Measurements from ENCODE around the gene CCNT2.
"Not testable (repeated sequence)": the region's sequence is repeated elsewhere in the genome, so short reads cannot be mapped to it uniquely, and the experiment has no call there.

CCNT2 gene

GRCh38 chr2:134899204-134899603 lies 19.4 kb upstream of the CCNT2 start:
- Histone ChIP-seq H4K20me1 (ENCODE audit: insufficient read depth, low read length) (no peaks in the 10 kb centered on the region), H3K9ac (ENCODE audit: low read depth, low read length) (no peak overlapping the region), H3K79me2 (ENCODE audit: insufficient read depth, low read length) (no peaks in the 10 kb centered on the region), H2AFZ (ENCODE audit: low read depth, low read length) (no peak overlapping the region), H3K36me3 (ENCODE audit: insufficient read depth, low read length) (no peaks in the 10 kb centered on the region), H3K9me3 (ENCODE audit: insufficient read depth, low read length, severe bottlenecking) (no peaks in the 10 kb centered on the region), H3K27ac (ENCODE audit: low read length) (no peak overlapping the region), H3K4me1 (ENCODE audit: insufficient read depth, low read length) (no peaks in the 10 kb centered on the region), H3K27me3 (ENCODE audit: insufficient read depth, low read length, poor library complexity) (no peaks in the 10 kb centered on the region), H3K4me3 (ENCODE audit: low read depth in 1 of 2, low read length in 2 of 2) (no peak overlapping the region), H3K4me2 (ENCODE audit: insufficient read depth, low read length) (no peak overlapping the region)
- DNase-seq (no peak), ATAC-seq (ENCODE audit: insufficient read depth, low read depth) (no peak)
- no peak for TF ChIP-seq CTCF (IDR thresholded peaks at IDR 0.05; ENCODE audit: borderline replicate concordance, extremely low read depth, low read length, poor library complexity, severe bottlenecking)
- TF ChIP-seq EZH2 (IDR thresholded peaks at IDR 0.05; ENCODE audit: borderline replicate concordance, low read depth, low read length, severe bottlenecking) = no peak

DNA sequence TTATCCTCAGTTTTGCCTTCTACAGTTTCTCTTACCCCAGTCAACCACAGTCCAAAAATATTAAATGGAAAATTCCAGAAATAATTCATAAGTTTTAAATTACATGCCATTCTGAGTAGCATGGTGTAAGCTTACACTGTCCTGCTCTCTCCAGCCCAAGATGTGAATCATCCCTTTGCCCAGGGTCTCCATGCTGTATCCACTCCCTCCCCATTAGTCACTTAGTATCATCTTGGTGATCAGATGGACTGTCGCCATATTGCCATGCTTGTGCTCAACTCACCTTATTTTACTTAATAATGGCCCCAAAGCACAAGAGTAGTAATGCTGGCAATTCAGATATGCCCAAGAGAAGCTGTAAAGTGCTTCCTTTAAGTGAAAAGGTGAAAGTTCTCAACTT lies 18.5 kb upstream of the CCNT2 start:
- Histone ChIP-seq H3K27ac (ENCODE audit: low read length) (no peak overlapping the region), H2AFZ (ENCODE audit: low read depth, low read length) (no peak overlapping the region), H4K20me1 (ENCODE audit: insufficient read depth, low read length) (no peaks in the 10 kb centered on the region), H3K9ac (ENCODE audit: low read depth, low read length) (no peak overlapping the region), H3K4me3 (ENCODE audit: low read depth in 1 of 2, low read length in 2 of 2) (no peak overlapping the region), H3K4me2 (ENCODE audit: insufficient read depth, low read length) (no peak overlapping the region), H3K9me3 (ENCODE audit: insufficient read depth, low read length, severe bottlenecking) (no peaks in the 10 kb centered on the region), H3K36me3 (ENCODE audit: insufficient read depth, low read length) (no peaks in the 10 kb centered on the region), H3K79me2 (ENCODE audit: insufficient read depth, low read length) (no peaks in the 10 kb centered on the region), H3K27me3 (ENCODE audit: insufficient read depth, low read length, poor library complexity) (no peaks in the 10 kb centered on the region), H3K4me1 (ENCODE audit: insufficient read depth, low read length) (no peaks in the 10 kb centered on the region)
- ATAC-seq (ENCODE audit: insufficient read depth, low read depth) (no peak), DNase-seq (no peak)
- TF ChIP-seq CTCF (IDR thresholded peaks at IDR 0.05; ENCODE audit: borderline replicate concordance, extremely low read depth, low read length, poor library complexity, severe bottlenecking) (no peak), EZH2 (IDR thresholded peaks at IDR 0.05; ENCODE audit: borderline replicate concordance, low read depth, low read length, severe bottlenecking) (no peak)

GRCh38 chr2:134903701-134904100 lies 14.9 kb upstream of the CCNT2 start:
- not testable (repeated sequence) for H3K4me1 ChIP-seq (ENCODE audit: insufficient read depth, low read length); H3K9me3 ChIP-seq (ENCODE audit: insufficient read depth, low read length, severe bottlenecking); H2AFZ ChIP-seq (ENCODE audit: low read depth, low read length); ATAC-seq (ENCODE audit: insufficient read depth, low read depth); H3K4me2 ChIP-seq (ENCODE audit: insufficient read depth, low read length); H4K20me1 ChIP-seq (ENCODE audit: insufficient read depth, low read length); H3K27ac ChIP-seq (ENCODE audit: low read length); H3K9ac ChIP-seq (ENCODE audit: low read depth, low read length); H3K79me2 ChIP-seq (ENCODE audit: insufficient read depth, low read length); DNase-seq; H3K4me3 ChIP-seq (ENCODE audit: low read depth in 1 of 2, low read length in 2 of 2); H3K27me3 ChIP-seq (ENCODE audit: insufficient read depth, low read length, poor library complexity); H3K36me3 ChIP-seq (ENCODE audit: insufficient read depth, low read length)

- no peak for ATAC-seq (ENCODE audit: insufficient read depth, low read depth)
- Histone ChIP-seq H3K36me3 (ENCODE audit: insufficient read depth, low read length) (no peaks in the 10 kb centered on the region), H3K27me3 (ENCODE audit: insufficient read depth, low read length, poor library complexity) (no peaks in the 10 kb centered on the region), H3K79me2 (ENCODE audit: insufficient read depth, low read length) (no peaks in the 10 kb centered on the region), H3K9ac (ENCODE audit: low read depth, low read length) (no peak overlapping the region), H4K20me1 (ENCODE audit: insufficient read depth, low read length) (no peaks in the 10 kb centered on the region), H3K4me2 (ENCODE audit: insufficient read depth, low read length) (no peak overlapping the region), H3K9me3 (ENCODE audit: insufficient read depth, low read length, severe bottlenecking) (no peaks in the 10 kb centered on the region), H2AFZ (ENCODE audit: low read depth, low read length) (no peak overlapping the region), H3K4me1 (ENCODE audit: insufficient read depth, low read length) (no peaks in the 10 kb centered on the region), H3K27ac (ENCODE audit: low read length) (no peak overlapping the region), H3K4me3 (ENCODE audit: low read depth in 1 of 2, low read length in 2 of 2) (no peak overlapping the region)
- TF ChIP-seq EZH2 (IDR thresholded peaks at IDR 0.05; ENCODE audit: borderline replicate concordance, low read depth, low read length, severe bottlenecking) = no peak
- no peak for TF ChIP-seq CTCF (IDR thresholded peaks at IDR 0.05; ENCODE audit: borderline replicate concordance, extremely low read depth, low read length, poor library complexity, severe bottlenecking)
- DNase-seq = no peak
Measured at GRCh38 chr2:134905168-134905567, 13.5 kb upstream of the CCNT2 start.

Data from DND-41 (cell line).